ENCODE measurements around the gene FLRT1.

The FLRT1 gene

GRCh38 chr11:64062185-64063039, 26.7 kb downstream of the FLRT1 start:
- no peak overlapping the region for H3K4me3 ChIP-seq (ENCODE audit: control insufficient read depth, low read depth, low read length)
- no peak for TF ChIP-seq CTCF (IDR thresholded peaks at IDR 0.05; ENCODE audit: control insufficient read depth, insufficient read depth, low read depth, low read length, missing control alignments)
- DNase-seq (ENCODE audit: low read depth), result no peak

- no peak for DNase-seq (ENCODE audit: low read depth)
- no peak for TF ChIP-seq CTCF (IDR thresholded peaks at IDR 0.05; ENCODE audit: control insufficient read depth, insufficient read depth, low read depth, low read length, missing control alignments)
Measured at GRCh38 chr11:64063777-64064176, 28.0 kb downstream of the FLRT1 start.

GRCh38 chr11:64064374-64065140, 28.8 kb downstream of the FLRT1 start:
- no peak for TF ChIP-seq CTCF (IDR thresholded peaks at IDR 0.05; ENCODE audit: control insufficient read depth, insufficient read depth, low read depth, low read length, missing control alignments)
- no peak overlapping the region for H3K4me3 ChIP-seq (ENCODE audit: control insufficient read depth, low read depth, low read length)
- DNase-seq (ENCODE audit: low read depth), result no peak

More at GRCh38 chr11:64063777-64064176, 28.0 kb downstream of the FLRT1 start:
- H3K4me3 ChIP-seq (ENCODE audit: control insufficient read depth, low read depth, low read length), result no peak overlapping the region

- no peak overlapping the region for H3K4me3 ChIP-seq (ENCODE audit: control insufficient read depth, low read depth, low read length)
- no peak for TF ChIP-seq CTCF (IDR thresholded peaks at IDR 0.05; ENCODE audit: control insufficient read depth, insufficient read depth, low read depth, low read length, missing control alignments)
- no peak for DNase-seq (ENCODE audit: low read depth)
Measured at GRCh38 chr11:64065141-64065465, 29.4 kb downstream of the FLRT1 start.

- no peak overlapping the region for H3K4me3 ChIP-seq (ENCODE audit: control insufficient read depth, low read depth, low read length)
- no peak for DNase-seq (ENCODE audit: low read depth)
- no peak for TF ChIP-seq CTCF (IDR thresholded peaks at IDR 0.05; ENCODE audit: control insufficient read depth, insufficient read depth, low read depth, low read length, missing control alignments)
Measured at GRCh38 chr11:64065712-64066111, 30.0 kb downstream of the FLRT1 start.

GRCh38 chr11:64067230-64067993, 31.7 kb downstream of the FLRT1 start:
- no peak for TF ChIP-seq CTCF (IDR thresholded peaks at IDR 0.05; ENCODE audit: control insufficient read depth, insufficient read depth, low read depth, low read length, missing control alignments)
- no peak overlapping the region for H3K4me3 ChIP-seq (ENCODE audit: control insufficient read depth, low read depth, low read length)

More at GRCh38 chr11:64067230-64067993, 31.7 kb downstream of the FLRT1 start:
- DNase-seq (ENCODE audit: low read depth), result no peak
